K562 (cell line): Measurements from ENCODE around the gene SNUPN. TPM values are rescaled to one million over a fixed set of nuclear protein-coding genes. Genes with fewer than 3 reads are reported as not detected.
A peak's percentile ranks its signal among the peaks of the same experiment; 100 is the strongest.

Source experiments
- CAMTA2 ChIP-seq: fragments of 250-450 bp; sonication (Bioruptor Pico); conservative IDR thresholded peaks from 2 replicates; pipeline ENCODE4 v1.5.1; 2022
- CREBBP ChIP-seq: IDR thresholded peaks from one replicate; pipeline ENCODE4 v1.6.1; 2012; ENCODE audit warnings: low read depth, mild to moderate bottlenecking, control low read depth, inconsistent platforms, low read length
- KDM5B ChIP-seq: fragments of 200-600 bp; sonication (generic); IDR thresholded peaks from 2 replicates; pipeline ENCODE4 v1.6.1; 2012; ENCODE audit warnings: low read depth, mild to moderate bottlenecking, moderate library complexity, low read length, control low read depth, inconsistent platforms; ENCODE audit not compliant: insufficient replicate concordance
- MEIS2 ChIP-seq: fragments of 450-650 bp; IDR thresholded peaks from 2 replicates; pipeline ENCODE4 v1.6.1; 2014; ENCODE audit warnings: mild to moderate bottlenecking; ENCODE audit not compliant: partially characterized antibody
- MTA2 ChIP-seq: fragments of 450-650 bp; IDR thresholded peaks from 2 replicates; pipeline ENCODE4 v1.6.1; 2016; ENCODE audit warnings: low read depth
- PCBP2 ChIP-seq: fragments of 200-400 bp; formaldehyde crosslinking; IDR thresholded peaks from 2 replicates; pipeline ENCODE4 v1.6.1; 2018; ENCODE audit warnings: low read length, low read depth, mild to moderate bottlenecking, moderate library complexity; ENCODE audit not compliant: poor library complexity, severe bottlenecking
- RBBP5 ChIP-seq: fragments of 200-600 bp; sonication (generic); IDR thresholded peaks from 2 replicates; pipeline ENCODE4 v1.6.1; 2012; ENCODE audit warnings: borderline replicate concordance, mild to moderate bottlenecking, low read length, control low read depth, inconsistent platforms; ENCODE audit not compliant: insufficient read depth, poor library complexity, severe bottlenecking
- RBM17 ChIP-seq: fragments of 200-400 bp; formaldehyde crosslinking; IDR thresholded peaks from 2 replicates; pipeline ENCODE4 v1.6.1; 2017; ENCODE audit warnings: low read depth, mild to moderate bottlenecking, low read length, borderline replicate concordance
- RFX1 ChIP-seq: fragments of 450-650 bp; IDR thresholded peaks from 2 replicates; pipeline ENCODE4 v1.6.1; 2016; ENCODE audit warnings: mild to moderate bottlenecking, moderate library complexity
- SREBF2 ChIP-seq: sonication (generic); formaldehyde crosslinking; IDR thresholded peaks from 2 replicates; pipeline ENCODE4 v1.4.0; 2020; ENCODE audit warnings: mild to moderate bottlenecking, missing genetic modification reagents
- THRAP3 ChIP-seq: fragments of 450-650 bp; IDR thresholded peaks from 2 replicates; pipeline ENCODE4 v1.6.1; 2016; ENCODE audit warnings: mild to moderate bottlenecking, inconsistent platforms, borderline replicate concordance
- ZNF23 ChIP-seq: fragments of 250-450 bp; sonication (Bioruptor Pico); IDR thresholded peaks from 2 replicates; pipeline ENCODE4 v1.4.0; 2020; ENCODE audit warnings: mild to moderate bottlenecking
- polyA plus RNA-seq, 8 experiments: library from polyadenylated mRNA; depleted of rRNA in 4 of 8; stranded (reverse) in 5 of 8; unstranded in 3 of 8; fragments of >200 nt; fragmentation: Nextera tagmentation in 2 of 8; fragmentation: Illumina TruSeq in 1 of 8; extraction: Ambion mirVana in 2 of 8; extraction: Trizol in 1 of 8; gene quantifications; 2 replicates each; pipeline versions ENCODE4 v1.2.1 to v1.2.3, GENCODE V29; 2011 to 2014; ENCODE audit warnings: inconsistent platforms in 1 of 8, missing spikeins in 1 of 8
- total RNA-seq, 7 experiments: library from RNA; depleted of rRNA in 6 of 7; stranded (reverse); fragments of >200 nt in 6 of 7; fragmentation: Illumina TruSeq in 2 of 7; extraction: Trizol in 2 of 7; gene quantifications; 2 replicates each; pipeline versions ENCODE4 v1.2.1 to v1.2.3, GENCODE V29; 2011 to 2021; ENCODE audit warnings: low replicate concordance in 1 of 7
- TF ChIP-seq, protein P1 (sequence below), 2 experiments: fragments of 450-650 bp in 1 of 2; IDR thresholded peaks; 2 replicates each; pipeline ENCODE4 v1.6.1; 2011 to 2017; ENCODE audit warnings: low read depth in 2 of 2, antibody characterized with exemption in 1 of 2, borderline replicate concordance in 1 of 2, low read length in 1 of 2, mild to moderate bottlenecking in 1 of 2, mixed read lengths in 1 of 2; ENCODE audit not compliant: control insufficient read depth in 1 of 2
- TF ChIP-seq, protein P2 (sequence below): IDR thresholded peaks from 3 replicates; pipeline ENCODE4 v1.6.1; 2011; ENCODE audit warnings: borderline replicate concordance, mild to moderate bottlenecking; ENCODE audit not compliant: insufficient read length, insufficient read depth
- TF ChIP-seq, protein P3 (sequence below): IDR thresholded peaks from 2 replicates; pipeline ENCODE4 v1.6.1; 2011; ENCODE audit warnings: borderline replicate concordance, low read depth, mild to moderate bottlenecking, moderate library complexity, low read length; ENCODE audit not compliant: insufficient read depth, poor library complexity, severe bottlenecking
- TF ChIP-seq, protein P4 (sequence below), 2 experiments: fragments of 150-350 bp in 1 of 2; IDR thresholded peaks; 2 replicates each; pipeline ENCODE4 v1.6.1; 2012 to 2016; ENCODE audit warnings: low read depth in 2 of 2, low read length in 2 of 2, mild to moderate bottlenecking in 1 of 2, moderate library complexity in 1 of 2

SNUPN gene
- total and polyA plus RNA-seq, 9 of the 15 experiments (the other 6 are each of a cell fraction or from before 2014, with no cell fraction given), result 32.2 to 78.3 (median 40.0) TPM

DNA sequence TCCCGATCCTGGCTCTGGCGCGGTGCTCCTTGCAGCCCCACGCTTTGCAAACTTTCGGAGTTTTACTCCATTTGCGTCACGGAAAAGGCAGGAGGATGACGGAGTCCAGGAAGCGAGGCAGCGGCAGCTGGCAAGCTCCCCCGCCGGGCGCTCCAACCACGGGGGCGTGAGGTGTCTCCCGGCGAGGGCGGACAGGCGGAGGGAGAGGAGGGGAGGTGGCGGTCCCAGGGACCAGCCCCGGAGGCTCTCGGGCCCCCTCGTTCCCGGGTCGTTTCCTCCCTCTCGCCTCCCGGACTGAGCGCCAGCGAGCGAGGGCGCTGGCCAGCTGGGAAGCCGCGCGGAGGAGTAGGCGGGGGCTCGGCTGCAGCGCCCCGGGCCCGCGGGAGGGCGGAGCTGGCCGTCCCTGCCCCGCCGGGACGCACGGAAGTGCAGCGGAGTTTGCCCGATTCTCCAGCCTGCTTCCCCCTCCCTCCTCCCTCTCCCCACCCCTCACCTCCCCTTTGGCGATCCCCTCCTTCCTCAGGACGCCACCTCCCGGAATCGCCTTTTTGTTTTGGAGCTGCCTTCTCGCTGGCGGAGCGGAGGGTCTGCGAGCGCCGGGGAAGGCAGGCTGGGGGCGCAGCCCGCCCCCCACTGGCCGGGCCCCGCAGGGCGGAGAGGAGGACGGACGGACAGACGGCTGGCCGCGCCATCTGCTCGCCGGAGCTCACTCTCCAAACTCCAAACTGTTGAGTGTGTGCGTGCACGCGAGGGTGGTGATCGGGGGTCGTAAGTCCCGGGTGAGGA lies 22.0 kb upstream of the SNUPN start, which contains the start of gene SNX33 (continued):
- no peak for TF ChIP-seq RBM17
- no peak for TF ChIP-seq KDM5B
- no peak for TF ChIP-seq PCBP2
- no peak for TF ChIP-seq SREBF2 (CRISPR knock-in tag)
- TF ChIP-seq CAMTA2, result no peak
- no peak for TF ChIP-seq MTA2
- TF ChIP-seq, protein P1, sequence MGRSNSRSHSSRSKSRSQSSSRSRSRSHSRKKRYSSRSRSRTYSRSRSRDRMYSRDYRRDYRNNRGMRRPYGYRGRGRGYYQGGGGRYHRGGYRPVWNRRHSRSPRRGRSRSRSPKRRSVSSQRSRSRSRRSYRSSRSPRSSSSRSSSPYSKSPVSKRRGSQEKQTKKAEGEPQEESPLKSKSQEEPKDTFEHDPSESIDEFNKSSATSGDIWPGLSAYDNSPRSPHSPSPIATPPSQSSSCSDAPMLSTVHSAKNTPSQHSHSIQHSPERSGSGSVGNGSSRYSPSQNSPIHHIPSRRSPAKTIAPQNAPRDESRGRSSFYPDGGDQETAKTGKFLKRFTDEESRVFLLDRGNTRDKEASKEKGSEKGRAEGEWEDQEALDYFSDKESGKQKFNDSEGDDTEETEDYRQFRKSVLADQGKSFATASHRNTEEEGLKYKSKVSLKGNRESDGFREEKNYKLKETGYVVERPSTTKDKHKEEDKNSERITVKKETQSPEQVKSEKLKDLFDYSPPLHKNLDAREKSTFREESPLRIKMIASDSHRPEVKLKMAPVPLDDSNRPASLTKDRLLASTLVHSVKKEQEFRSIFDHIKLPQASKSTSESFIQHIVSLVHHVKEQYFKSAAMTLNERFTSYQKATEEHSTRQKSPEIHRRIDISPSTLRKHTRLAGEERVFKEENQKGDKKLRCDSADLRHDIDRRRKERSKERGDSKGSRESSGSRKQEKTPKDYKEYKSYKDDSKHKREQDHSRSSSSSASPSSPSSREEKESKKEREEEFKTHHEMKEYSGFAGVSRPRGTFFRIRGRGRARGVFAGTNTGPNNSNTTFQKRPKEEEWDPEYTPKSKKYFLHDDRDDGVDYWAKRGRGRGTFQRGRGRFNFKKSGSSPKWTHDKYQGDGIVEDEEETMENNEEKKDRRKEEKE (IDR thresholded peaks at IDR 0.05; ENCODE audit: borderline replicate concordance in 1 of 2, control insufficient read depth in 1 of 2, low read depth in 2 of 2, low read length in 1 of 2), result no peak
- TF ChIP-seq, protein P2, sequence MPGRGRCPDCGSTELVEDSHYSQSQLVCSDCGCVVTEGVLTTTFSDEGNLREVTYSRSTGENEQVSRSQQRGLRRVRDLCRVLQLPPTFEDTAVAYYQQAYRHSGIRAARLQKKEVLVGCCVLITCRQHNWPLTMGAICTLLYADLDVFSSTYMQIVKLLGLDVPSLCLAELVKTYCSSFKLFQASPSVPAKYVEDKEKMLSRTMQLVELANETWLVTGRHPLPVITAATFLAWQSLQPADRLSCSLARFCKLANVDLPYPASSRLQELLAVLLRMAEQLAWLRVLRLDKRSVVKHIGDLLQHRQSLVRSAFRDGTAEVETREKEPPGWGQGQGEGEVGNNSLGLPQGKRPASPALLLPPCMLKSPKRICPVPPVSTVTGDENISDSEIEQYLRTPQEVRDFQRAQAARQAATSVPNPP, result no peak
- no peak for TF ChIP-seq THRAP3
- TF ChIP-seq RBBP5, result peak; percentile 77
- no peak for TF ChIP-seq MEIS2
- TF ChIP-seq ZNF23 (CRISPR knock-in tag), result no peak
- TF ChIP-seq RFX1, result no peak
- TF ChIP-seq, protein P3, sequence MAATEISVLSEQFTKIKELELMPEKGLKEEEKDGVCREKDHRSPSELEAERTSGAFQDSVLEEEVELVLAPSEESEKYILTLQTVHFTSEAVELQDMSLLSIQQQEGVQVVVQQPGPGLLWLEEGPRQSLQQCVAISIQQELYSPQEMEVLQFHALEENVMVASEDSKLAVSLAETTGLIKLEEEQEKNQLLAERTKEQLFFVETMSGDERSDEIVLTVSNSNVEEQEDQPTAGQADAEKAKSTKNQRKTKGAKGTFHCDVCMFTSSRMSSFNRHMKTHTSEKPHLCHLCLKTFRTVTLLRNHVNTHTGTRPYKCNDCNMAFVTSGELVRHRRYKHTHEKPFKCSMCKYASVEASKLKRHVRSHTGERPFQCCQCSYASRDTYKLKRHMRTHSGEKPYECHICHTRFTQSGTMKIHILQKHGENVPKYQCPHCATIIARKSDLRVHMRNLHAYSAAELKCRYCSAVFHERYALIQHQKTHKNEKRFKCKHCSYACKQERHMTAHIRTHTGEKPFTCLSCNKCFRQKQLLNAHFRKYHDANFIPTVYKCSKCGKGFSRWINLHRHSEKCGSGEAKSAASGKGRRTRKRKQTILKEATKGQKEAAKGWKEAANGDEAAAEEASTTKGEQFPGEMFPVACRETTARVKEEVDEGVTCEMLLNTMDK, result peak; percentile 78
- TF ChIP-seq CREBBP, result no peak
- TF ChIP-seq, protein P4, sequence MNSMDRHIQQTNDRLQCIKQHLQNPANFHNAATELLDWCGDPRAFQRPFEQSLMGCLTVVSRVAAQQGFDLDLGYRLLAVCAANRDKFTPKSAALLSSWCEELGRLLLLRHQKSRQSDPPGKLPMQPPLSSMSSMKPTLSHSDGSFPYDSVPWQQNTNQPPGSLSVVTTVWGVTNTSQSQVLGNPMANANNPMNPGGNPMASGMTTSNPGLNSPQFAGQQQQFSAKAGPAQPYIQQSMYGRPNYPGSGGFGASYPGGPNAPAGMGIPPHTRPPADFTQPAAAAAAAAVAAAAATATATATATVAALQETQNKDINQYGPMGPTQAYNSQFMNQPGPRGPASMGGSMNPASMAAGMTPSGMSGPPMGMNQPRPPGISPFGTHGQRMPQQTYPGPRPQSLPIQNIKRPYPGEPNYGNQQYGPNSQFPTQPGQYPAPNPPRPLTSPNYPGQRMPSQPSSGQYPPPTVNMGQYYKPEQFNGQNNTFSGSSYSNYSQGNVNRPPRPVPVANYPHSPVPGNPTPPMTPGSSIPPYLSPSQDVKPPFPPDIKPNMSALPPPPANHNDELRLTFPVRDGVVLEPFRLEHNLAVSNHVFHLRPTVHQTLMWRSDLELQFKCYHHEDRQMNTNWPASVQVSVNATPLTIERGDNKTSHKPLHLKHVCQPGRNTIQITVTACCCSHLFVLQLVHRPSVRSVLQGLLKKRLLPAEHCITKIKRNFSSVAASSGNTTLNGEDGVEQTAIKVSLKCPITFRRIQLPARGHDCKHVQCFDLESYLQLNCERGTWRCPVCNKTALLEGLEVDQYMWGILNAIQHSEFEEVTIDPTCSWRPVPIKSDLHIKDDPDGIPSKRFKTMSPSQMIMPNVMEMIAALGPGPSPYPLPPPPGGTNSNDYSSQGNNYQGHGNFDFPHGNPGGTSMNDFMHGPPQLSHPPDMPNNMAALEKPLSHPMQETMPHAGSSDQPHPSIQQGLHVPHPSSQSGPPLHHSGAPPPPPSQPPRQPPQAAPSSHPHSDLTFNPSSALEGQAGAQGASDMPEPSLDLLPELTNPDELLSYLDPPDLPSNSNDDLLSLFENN (IDR thresholded peaks at IDR 0.05; ENCODE audit: low read depth in 2 of 2, low read length in 2 of 2), result no peak
